EL (cell line): ENCODE results near the gene VAPA.
A peak's percentile ranks its signal among the peaks of the same experiment; 100 is the strongest.

Experiments used
- DNase-seq: peaks from one replicate; pipeline ENCODE4 v3.0.0-alpha.2; 2016

Gene VAPA

GRCh38 chr18:9984080-9984479, 70.3 kb downstream of the VAPA start:
- no peak for DNase-seq

GRCh38 chr18:9985641-9986040, 71.8 kb downstream of the VAPA start:
- no peak for DNase-seq

GRCh38 chr18:9986156-9986930, 72.5 kb downstream of the VAPA start:
- no peak for DNase-seq

DNA sequence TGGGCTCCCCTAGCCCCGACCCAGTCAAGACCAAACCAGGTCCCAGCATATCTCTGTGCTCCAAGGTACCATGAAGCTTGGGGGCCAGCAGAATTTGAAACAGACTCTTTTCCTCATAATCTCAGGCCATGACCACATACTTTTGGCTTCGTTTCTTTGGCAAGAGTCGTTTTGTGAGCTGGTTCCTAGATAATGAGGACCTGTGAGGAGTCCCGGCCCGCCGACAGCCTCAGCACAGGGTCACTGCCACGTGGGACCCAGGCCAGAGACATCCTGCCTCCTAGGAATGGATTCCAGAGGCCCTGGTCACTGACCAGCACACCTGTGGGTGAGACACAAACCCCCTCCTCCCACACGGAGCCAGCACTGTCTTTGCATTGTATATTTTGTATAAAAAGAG, 73.5 kb downstream of the VAPA start:
- DNase-seq, result no peak

DNA sequence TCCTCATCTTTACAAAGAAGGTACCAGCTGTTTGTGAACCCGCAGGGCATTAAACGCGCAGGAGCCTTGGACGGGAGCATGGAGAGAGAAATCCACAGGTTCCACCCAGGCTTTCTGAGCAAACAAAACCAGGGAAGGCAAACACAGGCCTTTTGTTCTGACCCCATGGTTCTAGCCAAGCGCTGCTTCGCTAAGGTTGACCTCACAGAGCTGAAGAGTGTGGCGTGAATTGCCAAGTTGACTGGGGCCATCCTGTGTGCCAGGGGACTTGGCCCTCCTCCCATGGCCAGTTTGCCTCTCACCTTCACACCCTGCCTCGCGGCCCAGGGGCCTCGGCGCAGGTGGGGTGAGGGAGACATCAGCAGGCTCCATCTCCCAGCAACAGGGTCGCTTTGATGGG, 74.1 kb downstream of the VAPA start:
- no peak for DNase-seq

GRCh38 chr18:9988665-9989064, 74.8 kb downstream of the VAPA start:
- DNase-seq, result no peak

DNA sequence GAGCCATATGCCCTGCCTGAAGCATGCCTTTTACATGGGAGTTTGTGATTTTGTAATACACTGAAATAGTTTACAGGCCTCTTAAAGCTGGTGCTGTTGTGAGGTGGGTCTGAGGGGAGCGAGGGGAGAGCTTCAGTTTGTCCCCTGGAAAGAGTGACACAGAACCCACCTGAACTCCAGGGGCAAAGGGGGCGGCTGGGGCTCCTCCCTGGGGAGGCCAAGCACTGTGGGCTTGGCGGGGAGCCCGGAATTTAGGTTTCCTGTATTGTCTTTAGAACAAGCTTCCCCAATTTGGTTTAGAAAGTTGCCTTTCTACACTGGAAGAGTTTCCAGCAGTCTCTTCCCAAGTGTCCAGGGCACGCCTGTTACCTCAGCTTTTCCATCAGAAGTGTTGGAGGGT, 75.7 kb downstream of the VAPA start:
- DNase-seq, result no peak

- DNase-seq, result no peak
Measured at GRCh38 chr18:9991011-9992000, 77.5 kb downstream of the VAPA start.

- DNase-seq, result no peak
Measured at GRCh38 chr18:9992300-9992972, 78.6 kb downstream of the VAPA start.

DNA sequence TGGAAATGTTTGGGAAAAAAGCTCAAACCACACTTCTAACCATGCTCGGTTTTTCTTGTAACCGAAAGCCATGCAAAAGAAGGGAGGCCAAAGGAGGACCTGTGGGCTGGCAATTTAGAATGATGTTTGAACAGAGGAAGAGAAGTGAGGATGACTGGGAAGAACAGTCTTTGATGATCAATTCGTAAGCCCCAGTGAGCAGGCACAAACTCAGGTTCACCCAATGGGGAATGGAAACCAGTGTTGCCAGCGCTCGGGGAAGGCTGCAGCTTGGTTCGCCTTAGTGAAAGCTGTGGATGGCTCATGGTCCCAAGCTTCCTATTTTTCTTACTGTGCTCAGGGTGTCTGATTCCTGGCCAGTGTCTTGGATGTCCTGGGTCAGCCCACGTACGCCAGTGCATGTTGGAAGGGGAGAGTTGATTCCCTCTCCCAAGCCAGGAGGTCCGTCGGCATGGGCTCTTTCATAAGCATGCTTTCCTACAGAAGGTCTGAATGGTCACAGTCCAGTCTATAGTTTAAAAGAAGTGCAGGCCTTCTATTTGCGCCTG, 79.2 kb downstream of the VAPA start:
- no peak for DNase-seq

- DNase-seq, result no peak
Measured at GRCh38 chr18:9993521-9994025, 79.8 kb downstream of the VAPA start.

GRCh38 chr18:9994026-9994570, 80.3 kb downstream of the VAPA start:
- DNase-seq, result no peak

DNA sequence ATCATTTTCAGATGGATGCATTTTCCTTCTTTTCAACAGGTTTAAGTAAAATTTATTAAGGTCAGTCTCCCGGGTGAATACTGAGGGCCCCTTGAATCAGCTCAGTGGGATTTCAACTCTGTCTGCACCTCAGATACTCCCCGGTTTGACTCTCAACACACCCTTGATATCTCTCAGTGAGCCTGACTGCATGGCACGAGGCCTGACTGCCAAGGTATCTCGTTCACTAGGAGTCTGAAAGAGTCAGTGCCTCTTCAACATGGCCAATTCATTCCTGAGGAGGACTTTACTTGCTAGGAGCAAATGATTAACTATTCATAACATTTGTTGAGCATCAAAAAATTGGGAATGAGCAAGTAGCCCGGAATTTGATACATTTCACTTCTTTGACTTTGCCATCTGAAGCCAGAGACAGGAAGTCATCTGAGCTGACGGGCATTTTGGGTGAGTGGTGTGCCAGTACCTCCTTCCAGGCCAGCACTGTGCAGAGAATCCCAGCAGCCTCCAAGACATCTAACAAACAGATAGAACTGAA, 81.0 kb downstream of the VAPA start:
- DNase-seq, result no peak

DNA sequence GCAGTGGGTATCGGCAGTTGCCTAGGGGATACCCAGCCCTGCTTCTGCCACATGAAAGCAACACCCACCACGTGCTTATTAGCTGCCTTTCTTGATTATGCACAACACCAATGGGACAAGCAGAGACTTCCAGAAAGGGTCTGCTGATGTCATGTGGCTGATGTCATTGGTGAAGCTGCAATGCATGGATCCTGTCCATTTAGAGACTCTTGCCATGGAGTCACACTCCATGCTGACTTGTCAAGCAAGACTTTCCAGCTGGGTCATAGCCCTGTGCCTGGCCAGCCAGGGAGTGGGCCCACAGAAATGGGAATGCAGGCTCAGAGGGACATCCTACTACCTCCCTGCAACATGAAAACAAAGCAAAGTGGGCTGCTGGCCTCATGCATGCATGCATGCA, 81.8 kb downstream of the VAPA start:
- DNase-seq, result no peak

DNA sequence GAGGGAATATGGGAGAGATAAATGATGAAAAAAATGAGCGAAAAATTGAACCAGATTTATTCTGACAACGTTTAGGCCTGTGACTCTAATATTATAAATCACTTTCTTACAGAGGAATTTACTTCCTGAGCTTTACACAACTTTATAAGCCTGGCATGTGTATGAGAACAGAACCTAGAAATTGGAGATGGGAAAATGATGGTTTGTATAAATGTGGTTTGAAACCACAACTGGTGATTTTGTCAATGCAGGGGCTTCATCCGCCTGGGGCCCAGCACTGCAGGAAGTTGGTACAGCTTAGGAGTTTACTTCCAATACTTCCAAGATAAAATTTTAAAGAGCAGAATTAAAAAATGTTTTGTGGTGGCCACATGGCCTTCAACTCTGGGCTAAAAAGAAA, 82.3 kb downstream of the VAPA start:
- DNase-seq, result no peak

DNA sequence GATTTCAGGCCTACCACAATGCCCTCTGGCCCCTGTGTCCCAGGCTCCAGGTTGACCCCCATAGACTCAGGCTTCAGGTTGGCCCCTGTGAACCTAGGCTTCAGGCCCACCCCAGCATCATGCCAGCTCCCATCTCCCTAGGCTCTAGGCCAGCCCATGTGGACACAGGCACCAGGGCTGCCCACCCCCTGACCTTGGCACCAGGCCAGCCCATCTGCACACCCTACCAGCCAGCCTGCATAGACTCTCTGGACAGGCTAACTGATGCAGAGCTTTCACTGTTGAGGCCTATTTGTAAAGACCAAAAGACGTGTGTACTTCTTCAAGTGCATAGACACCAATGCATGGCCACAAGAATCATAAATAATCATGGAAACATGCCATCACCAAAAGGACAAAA, 83.9 kb downstream of the VAPA start:
- no peak for DNase-seq

- no peak for DNase-seq
Measured at GRCh38 chr18:9998330-9998729, 84.5 kb downstream of the VAPA start.

GRCh38 chr18:10002280-10002679, 88.5 kb downstream of the VAPA start:
- DNase-seq, result no peak

- DNase-seq, result no peak
Measured at GRCh38 chr18:10003281-10003680, 89.5 kb downstream of the VAPA start.

GRCh38 chr18:10003866-10004265, 90.0 kb downstream of the VAPA start:
- DNase-seq, result no peak

DNA sequence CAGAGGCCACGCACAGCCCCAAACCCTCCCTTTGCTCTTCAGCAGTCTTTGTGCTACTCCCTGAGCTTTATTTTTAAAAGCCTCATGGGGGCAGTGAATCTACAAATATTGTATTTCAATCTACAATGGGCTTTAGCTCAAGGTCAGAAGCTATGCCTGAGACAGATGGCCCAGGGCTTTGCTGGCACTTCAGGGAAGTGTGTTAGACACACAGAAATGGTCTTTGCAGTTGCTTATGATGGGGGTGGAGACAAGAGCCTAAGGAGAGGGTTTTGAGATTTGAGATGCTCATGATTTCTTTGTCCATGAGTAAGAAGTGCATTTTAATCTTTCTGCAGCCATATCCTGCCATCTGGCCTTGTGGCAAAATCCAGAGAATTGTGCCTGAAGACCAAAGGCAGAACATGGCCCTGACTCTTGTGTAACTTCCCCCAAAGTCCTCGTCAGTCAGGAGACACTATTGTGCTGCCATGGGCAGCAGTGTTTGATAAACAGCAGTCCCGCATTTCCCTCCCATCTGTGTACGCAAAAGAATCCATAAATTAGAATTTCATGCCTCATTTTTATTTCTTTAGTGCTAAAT, 92.6 kb downstream of the VAPA start:
- DNase-seq, result peak; percentile 57
